GM18907 (cell line): ENCODE results near the gene SLC22A5.

ENCODE experiments used
- ATAC-seq: cut with Tn5 transposase; IDR thresholded peaks from one replicate; pipeline ENCODE4 v1.9.1; 2021; ENCODE audit warnings: mild to moderate bottlenecking, moderate library complexity; ENCODE audit not compliant: unreplicated experiment

The SLC22A5 gene

DNA sequence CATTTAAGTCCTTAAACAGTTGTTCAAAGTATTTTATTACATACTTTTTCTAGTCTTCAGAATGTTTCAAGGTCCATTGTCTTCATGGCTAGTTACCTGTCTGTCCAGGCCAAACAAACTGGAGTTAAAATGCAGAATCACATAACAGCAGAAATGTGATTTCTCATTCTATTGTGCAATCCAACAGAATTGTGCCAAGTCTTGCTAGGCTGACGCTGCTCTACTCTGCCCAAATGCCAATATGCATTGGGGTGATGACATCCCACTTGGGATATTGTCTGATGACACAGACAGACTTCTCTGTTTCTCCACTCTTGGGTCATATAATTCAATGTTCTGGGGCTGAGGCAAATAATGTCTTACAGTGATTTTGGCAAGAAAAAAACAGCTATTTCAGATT is 5.2 kb upstream of the SLC22A5 start:
- ATAC-seq = no peak

DNA sequence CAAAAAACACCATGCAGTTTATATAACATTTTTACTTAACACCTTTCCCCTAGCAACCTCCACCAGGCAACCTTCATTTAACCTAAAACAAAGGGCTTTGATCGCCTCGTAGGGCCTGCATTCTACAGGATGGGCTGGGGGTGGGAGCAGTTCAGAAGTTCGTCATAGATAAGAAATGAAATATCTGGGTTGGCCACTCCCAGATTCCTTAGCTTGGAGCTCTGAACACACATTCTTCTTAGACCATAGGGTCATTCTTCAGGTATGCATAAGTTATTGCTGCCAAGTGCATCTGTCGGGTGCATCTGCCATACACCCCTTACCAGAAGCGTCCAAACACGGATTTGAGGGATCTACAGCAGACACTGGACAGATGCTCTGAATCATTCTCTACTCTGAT is 4.3 kb upstream of the SLC22A5 start:
- ATAC-seq = no peak

DNA sequence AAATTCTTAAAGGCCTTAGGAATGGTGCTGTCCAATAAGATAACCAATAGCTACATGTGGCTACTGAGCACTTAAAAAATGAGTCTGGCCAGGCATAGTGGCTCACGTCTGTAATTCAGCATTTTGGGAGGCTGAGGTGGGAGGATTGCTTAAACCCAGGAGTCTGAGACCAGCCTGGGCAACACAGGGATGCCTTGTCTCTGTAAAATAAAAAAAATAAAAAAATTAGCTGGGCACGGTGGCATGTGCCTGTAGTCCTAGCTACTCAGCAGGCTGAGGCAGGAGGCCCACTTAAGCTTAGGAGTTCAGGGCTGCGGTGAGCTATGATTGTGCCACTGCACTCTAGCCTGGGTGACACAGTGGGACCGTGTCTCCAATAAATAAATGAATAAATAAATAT is 1.3 kb upstream of the SLC22A5 start:
- no peak for ATAC-seq

DNA sequence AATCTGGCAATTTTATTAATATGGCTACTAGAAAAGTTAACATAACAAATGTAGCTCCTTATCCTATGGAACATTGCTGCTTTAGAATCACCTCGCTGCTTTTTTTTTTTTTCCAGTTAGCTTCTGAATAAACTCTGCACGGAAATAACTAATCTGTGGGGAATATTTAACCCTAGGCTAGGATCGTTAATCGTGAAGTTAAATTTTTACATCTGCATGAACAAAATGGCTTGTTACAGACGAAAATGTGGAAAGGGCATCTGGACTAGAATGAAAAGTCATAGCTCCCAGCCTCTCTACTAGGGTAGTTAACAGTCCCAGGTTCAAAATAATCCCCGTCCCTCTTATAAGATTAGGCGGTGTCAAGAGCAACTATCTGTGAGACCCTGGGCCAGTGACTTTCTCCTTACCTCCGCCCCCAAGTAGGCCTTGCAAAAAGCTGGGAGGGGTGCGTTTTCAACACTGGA is 470 bp upstream of the SLC22A5 start:
- ATAC-seq = no peak

DNA sequence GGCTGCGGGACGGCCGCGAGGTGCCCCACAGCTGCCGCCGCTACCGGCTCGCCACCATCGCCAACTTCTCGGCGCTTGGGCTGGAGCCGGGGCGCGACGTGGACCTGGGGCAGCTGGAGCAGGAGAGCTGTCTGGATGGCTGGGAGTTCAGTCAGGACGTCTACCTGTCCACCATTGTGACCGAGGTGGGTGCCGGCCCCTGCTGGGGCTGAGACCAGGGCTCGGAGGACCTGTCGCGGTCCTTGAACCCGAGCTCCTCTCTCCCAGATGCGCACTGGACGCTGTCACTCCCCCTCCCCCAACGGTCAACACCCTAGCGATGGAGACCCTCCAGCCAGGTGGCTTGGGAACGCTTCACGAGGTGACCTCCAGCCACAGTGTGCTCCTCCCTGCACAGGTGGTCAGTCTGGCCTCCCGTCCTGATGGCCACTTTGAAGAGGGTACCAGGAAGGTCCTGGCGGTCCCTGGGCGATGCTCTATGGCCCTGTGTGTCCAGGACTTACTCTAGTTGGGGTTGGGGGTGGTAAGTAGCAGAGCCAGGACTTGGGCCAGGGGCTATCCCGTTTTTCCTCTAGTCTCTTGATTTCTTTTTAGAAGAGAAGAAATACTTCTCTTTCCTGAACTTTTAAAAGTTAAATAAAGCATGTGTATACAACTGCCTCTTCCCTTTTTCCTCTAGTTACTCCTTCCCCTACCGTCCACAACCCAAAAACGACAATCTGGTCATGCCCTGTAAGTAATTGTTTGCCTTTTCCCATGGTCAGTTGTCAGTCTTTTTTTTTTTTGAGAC is 866 bp downstream of the SLC22A5 start:
- ATAC-seq = peak; percentile 6

DNA sequence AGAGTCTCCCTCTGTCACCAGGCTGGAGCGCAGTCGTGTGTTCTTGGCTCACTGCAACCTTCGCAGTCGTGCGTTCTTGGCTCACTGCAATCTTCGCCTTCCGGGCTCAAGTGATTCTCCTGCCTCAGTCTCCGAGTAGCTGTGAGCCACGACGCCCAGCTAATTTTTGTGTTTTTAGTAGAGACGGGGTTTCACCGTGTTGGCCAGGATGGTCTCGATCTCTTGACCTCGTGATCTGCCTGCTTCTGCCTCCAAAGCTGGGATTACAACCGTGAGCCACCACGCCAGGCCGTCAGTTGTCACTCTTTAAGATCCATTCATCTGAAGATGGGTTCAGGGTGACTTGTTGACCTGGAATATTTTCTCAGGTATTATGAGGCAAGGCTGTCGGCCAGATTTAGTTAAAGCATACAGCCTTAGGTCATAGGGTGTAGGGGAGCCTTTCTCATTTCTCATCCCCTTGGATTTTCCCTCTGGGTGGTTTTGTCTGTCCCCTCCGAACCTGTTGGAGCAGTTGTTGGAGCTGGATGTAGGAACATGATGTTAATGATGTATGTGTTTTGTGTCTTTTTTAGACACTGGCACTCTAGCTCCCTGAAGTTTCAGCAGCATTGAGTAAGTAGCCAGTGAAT is 1.6 kb downstream of the SLC22A5 start:
- ATAC-seq = no peak

DNA sequence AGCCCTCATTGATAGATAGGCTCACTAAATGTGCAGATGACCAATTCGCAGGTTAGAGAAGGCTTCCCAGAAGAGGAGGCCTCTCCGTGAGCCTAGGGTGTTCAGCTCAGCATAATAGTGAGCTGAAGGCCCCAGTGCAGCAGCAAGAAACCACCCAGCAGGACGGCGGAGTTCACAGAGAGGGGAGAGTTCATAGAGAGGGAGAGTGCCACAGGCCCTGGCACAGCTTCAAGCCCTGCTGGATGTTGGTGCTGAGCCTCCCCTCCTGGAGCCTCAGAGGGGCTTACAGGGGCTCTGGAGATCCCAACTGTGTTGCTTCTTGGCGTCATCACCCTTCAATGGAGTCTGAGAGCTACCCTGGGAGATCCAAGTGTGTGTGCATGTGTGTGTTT is 2.1 kb downstream of the SLC22A5 start:
- ATAC-seq = no peak

DNA sequence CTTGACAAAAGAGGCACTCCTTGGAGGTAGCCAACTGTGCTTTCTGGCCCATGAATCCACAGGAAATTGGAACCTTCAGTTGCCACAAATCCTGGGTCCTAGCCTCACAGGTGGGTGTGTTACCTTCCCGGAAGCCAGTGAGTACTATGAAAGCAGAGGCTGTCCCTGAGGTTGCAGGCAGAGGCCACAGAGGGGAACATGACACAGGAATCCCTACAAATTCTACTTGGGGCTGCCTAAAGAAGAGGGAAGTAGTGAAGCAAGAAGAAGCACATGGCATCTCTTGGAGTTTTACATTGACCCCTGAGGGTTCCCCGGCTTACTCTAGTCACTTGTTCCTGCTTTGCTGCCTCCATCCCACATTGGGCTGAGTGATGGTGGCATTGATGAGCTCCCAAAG is 2.6 kb downstream of the SLC22A5 start:
- no peak for ATAC-seq

DNA sequence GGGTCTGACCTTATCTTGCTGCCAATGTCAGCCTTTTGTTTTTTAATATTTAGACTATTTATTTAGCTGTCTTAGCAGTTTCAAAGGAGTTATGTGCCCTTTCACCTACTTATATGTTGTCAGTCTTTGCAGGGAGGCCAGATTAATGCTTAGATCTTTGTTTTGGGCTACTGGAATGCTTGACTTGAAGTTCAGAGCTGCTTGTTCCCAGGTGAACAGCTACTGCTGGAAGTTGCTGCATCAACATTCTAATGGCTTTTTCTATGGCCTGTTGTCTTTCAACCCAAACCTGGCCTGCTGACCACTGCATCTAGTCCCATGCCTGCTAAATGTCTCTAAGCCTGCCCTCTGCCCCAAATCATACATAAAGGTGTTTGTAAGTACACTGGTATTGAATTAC is 3.0 kb downstream of the SLC22A5 start:
- ATAC-seq = no peak

DNA sequence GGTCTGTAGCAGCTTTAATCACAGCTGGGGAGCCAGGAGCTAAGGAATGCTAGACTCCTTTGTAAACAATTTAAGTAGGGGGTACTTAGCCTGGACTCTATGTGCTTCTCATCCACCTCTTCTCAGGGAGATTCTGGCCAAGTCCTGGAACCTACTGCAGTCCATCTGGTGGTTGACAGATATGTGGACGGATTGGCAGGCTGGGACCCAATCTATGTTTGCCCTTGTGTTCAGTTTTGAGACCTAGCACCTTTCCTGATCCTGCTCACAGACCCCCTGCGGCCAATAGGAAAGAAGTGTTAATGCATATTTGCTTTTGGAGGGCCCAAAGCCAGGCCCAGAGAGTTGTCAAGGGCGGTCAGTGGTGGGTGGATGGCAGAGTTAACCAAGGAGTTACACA is 6.4 kb downstream of the SLC22A5 start:
- no peak for ATAC-seq

DNA sequence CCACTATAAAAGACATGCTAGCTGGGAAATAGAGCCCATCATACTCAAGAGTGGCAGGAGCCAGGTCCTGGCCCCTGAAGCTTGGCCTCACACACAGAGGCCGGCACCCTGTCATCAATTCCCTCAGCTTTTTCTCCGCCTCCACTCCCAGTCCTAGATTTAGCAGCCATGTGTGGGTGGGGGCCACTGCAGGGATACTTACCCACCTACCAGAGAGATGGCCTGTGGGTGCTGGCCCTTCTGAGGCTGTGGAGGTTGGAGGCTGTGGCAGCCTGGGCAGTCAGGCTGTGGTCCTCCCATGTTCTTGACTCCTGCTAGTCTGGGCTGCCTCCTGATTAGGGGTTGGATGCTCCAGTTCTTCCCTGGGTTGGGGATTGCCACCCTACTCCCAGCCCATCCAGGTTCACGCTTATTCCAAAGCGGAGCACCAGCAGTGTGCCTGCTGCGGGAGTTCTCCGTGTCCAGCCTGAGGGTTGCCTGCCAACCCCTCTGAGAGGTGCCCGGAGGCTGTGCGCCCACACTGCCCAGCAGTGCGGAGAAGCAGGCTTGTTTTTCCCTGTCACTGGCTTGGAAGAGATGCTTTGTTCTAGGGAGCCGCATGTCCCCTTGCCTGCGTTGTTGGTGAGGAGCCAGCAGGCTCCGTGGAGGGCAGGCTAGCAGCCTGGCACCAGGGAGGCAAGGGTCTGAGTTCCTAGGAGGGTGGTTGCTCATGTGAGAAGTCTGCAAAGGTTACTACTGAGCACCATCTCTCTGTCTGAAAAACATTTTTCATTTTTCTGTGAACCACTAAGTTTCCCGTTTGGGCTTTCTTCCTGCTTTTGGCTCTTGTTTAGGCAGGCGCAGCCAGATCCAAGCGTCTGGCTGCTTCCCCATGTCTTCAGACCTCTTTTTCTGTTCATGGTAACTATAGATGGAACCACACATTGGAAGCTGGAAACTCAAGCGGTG is 7.5 kb downstream of the SLC22A5 start:
- no peak for ATAC-seq

DNA sequence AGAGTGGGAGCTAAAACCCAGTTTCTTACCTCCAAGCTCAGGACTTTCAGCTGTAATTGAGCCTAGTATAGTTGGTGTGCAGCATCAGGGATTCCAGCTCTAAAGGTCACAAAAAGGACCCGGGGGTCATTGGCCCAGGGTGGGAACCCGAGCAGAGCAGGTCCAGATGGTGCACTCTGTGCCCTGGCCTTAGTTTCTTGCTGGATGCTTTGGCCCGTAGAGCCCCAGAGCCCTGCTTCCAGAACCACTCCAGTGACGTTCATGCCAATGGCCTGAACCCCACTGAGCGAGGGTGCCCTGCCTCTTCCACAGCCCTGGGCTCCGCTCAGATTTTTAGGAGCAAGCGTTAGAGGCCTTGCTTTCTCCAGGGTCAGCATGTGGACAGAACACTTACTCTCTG is 8.2 kb downstream of the SLC22A5 start:
- no peak for ATAC-seq

DNA sequence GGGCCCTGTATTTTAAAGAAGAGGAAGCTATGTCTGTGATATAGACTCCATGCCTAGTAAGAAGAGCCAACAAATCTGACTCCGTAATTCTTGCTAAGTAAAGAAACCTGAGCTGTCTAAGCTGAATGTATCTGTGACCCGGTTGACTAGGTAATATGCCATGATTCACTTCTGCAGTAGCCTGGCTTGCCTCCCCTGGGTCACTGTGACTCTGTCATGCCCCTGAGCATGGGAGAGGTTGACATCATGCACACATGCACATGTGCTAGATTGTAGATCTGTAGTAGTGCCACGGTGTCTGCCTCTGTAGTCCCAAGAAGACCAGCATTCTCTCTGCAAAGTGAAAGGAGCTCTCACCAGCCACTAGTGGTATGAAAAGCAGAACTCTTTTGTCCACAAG is 9.1 kb downstream of the SLC22A5 start:
- ATAC-seq = no peak

DNA sequence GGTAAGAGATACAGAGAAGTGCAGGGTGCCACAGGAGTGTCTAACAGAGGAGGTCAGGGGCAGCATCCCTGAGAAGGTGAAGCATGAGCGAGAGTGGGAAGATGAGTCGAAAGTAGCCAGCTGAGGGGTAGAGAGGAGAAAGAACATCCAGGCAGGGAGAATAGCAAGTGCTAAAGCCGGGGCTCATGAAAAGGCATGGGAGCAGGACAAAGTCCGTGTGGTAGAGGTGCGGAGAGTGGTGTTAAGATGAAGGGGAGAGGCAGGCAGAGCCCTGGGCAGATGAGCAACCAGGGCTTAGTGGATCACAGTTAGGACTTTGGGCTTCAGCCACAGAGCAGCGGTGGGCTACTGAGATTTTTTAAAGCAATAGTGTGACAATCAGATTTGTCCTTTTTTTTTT is 10.5 kb downstream of the SLC22A5 start:
- no peak for ATAC-seq

DNA sequence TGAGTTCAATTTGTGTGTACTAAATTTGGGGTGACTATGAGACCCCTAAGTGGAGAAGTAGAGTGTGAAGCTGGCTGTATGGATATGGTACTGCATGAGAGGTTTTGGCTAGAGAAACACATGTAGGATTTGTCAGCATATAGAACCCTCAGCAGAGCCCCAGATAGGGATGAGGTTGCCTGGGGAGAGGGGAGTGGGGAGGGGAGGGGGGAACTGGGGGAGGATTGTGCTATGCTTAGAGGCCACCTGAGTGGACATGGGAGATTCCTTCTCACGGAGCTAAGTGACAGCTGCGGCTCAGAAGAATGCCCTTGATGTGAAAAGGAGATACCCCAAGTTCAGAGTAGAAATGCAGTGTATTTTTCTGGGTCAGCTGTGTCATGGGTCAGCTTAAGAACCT is 11.2 kb downstream of the SLC22A5 start:
- no peak for ATAC-seq

DNA sequence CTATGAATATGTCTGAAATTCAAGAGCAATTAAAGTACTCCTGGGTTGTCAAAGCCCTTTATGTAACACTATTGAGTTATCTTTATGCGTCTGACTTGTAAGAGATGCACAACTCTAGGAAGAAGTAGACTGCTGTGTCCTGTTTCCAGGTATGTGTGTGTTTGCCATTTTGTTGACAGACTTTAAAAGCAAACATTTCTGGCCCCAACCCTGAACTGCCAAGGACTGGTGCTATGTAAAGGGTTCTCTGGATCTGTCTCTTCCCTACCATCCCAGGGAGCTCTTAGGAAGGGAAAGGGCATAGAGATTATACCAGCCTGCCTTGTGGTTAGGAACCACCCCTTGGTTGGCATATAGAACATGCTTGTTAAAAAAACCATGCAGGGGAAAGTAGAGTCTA is 12.1 kb downstream of the SLC22A5 start:
- ATAC-seq = no peak

DNA sequence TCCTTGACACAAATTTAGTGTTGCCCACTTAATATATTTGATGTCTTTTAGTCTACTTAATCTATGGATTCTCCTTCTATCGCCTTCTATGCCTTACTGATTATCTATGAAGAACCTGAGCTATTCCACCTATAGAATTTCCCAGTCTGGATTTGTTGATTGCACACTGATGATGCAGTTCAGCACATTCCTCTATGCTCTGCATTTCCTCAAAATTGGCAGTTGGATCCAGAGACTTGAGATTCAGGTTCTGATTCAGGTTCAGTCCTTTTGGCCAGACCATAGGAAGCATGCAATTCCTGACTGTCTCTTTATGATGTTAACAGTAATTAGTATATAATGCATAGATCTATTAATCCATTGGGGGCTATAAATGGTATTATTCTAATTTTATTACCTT is 13.8 kb downstream of the SLC22A5 start:
- ATAC-seq = no peak

DNA sequence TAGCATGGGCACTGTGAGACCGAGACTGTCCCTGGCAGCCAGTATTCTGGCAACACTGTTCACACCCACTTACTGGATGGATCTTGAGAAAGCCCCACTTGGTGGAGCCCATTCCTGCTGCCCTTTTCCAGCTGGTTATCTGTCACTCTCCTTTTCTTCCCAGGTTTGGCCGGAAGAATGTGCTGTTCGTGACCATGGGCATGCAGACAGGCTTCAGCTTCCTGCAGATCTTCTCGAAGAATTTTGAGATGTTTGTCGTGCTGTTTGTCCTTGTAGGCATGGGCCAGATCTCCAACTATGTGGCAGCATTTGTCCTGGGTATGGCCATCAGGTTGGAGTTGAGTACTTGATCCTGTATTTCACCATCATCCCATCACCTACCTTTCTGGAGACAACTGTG is 14.5 kb downstream of the SLC22A5 start:
- no peak for ATAC-seq

DNA sequence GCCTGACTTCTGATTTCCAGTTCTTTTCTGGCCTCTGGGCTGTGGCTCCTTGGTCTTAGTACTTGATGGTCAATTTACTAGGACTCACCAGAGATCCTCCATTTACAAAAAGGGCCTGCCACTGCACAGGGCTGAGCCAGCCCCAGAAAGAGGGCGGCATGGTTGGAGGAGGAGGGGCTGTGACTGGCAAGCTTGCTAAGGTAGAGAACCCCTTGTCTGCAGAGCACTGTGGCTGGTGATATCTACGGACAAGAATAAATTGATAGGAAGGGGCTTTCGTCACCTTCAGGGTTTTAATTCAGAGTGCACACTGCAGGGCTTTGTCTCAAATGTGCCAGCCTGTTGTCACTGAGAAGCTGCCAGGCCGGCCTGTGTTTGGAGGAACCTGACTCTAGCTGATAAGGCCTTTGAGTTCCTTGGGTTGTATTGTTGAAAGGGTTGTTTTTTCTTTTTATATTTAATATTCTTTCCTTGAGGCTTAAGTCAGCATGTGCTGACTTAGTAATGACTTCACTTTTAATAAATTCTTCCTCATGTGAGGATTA is 15.1 kb downstream of the SLC22A5 start:
- ATAC-seq = no peak

DNA sequence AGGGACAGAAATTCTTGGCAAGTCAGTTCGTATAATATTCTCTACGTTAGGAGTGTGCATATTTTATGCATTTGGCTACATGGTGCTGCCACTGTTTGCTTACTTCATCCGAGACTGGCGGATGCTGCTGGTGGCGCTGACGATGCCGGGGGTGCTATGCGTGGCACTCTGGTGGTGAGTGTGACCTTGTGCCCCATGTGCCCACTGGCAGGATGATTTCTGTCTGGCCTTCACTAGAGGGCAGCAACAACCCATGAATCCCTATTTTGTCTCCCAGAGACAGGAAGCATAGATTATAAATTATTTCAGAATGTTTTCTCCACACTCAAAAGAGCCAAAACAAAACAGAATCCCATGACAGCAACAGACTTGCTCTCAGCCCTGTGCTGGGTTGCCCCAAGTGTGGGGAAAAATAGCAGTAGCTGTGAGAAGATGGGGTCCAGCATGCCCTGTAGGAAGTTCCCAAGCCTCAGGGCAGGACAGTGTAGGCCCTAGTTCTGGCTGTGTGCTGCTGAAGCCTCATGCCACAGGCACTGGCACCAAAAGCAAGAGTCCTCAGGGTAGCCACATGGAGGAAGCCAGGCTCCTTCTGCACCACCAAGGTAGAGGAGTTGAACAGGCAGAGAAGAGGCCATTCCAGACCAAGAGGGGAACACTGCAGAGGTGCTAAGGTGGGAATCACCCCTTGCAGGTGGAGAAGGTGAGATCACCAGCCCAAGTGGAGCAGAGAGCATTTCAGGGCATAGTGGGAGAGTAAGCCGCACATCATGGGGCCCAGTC is 16.0 kb downstream of the SLC22A5 start:
- ATAC-seq = no peak
